Neural progenitor cell (in vitro differentiated cells): ENCODE measurements around the gene C11orf87. TPM values are rescaled to one million over a fixed set of nuclear protein-coding genes. Genes with fewer than 3 reads are reported as not detected.

ENCODE experiments used
- DNase-seq: peaks from one replicate; pipeline ENCODE4 v3.0.0-alpha.2; 2016; ENCODE audit warnings: low spot score
- H2AFZ ChIP-seq: fragments of 200-600 bp; sonication (generic); replicated peaks from 2 replicates; pipeline ENCODE4 v1.6.1; 2016; ENCODE audit warnings: antibody characterized with exemption
- H3F3A ChIP-seq: fragments of 200-600 bp; sonication (generic); 2 replicates; pipeline ENCODE4 v1.6.1; 2016; ENCODE audit warnings: antibody characterized with exemption, low read depth
- H3K27ac ChIP-seq: fragments of 200-600 bp; sonication (generic); 2 replicates; pipeline ENCODE4 v1.5.1; 2016; ENCODE audit warnings: mild to moderate bottlenecking
- H3K27me3 ChIP-seq: fragments of 200-600 bp; sonication (generic); 2 replicates; pipeline ENCODE4 v1.6.1; 2016; ENCODE audit warnings: mild to moderate bottlenecking, moderate library complexity
- H3K36me3 ChIP-seq: fragments of 200-600 bp; sonication (generic); 2 replicates; pipeline ENCODE4 v1.5.1; 2016
- H3K4me1 ChIP-seq: fragments of 200-600 bp; sonication (generic); 2 replicates; pipeline ENCODE4 v1.6.1; 2016; ENCODE audit warnings: mixed run types
- H3K4me2 ChIP-seq: fragments of 200-600 bp; sonication (generic); 2 replicates; pipeline ENCODE4 v1.6.1; 2016
- H3K4me3 ChIP-seq: fragments of 200-600 bp; sonication (generic); 2 replicates; pipeline ENCODE4 v1.5.1; 2016
- H3K79me2 ChIP-seq: fragments of 200-600 bp; sonication (generic); 2 replicates; pipeline ENCODE4 v1.6.1; 2016; ENCODE audit warnings: low read depth
- H3K9ac ChIP-seq: fragments of 200-600 bp; sonication (generic); 2 replicates; pipeline ENCODE4 v1.6.1; 2016
- H3K9me3 ChIP-seq: fragments of 200-600 bp; sonication (generic); 2 replicates; pipeline ENCODE4 v1.5.1; 2016; ENCODE audit warnings: low read depth
- H4K20me1 ChIP-seq: fragments of 200-600 bp; sonication (generic); 2 replicates; pipeline ENCODE4 v1.6.1; 2016; ENCODE audit warnings: low read depth
- H3K27ac Mint-ChIP-seq: 3 replicates; pipeline ENCODE4 v1.8.0; 2021; ENCODE audit warnings: mixed read lengths
- H3K27me3 Mint-ChIP-seq: 2 replicates; pipeline ENCODE4 v1.8.0; 2022; ENCODE audit warnings: low read depth, mild to moderate bottlenecking, inconsistent platforms, moderate library complexity, mixed read lengths; ENCODE audit not compliant: insufficient read depth
- H3K36me3 Mint-ChIP-seq: 3 replicates; pipeline ENCODE4 v1.8.0; 2021; ENCODE audit warnings: mixed read lengths
- H3K4me1 Mint-ChIP-seq: 3 replicates; pipeline ENCODE4 v1.8.0; 2021; ENCODE audit warnings: mixed read lengths
- H3K4me3 Mint-ChIP-seq: 3 replicates; pipeline ENCODE4 v1.8.0; 2021; ENCODE audit warnings: mild to moderate bottlenecking, moderate library complexity, mixed read lengths
- H3K9me3 Mint-ChIP-seq: 3 replicates; pipeline ENCODE4 v1.8.0; 2020; ENCODE audit warnings: mixed read lengths
- CTCF ChIP-seq: fragments of 200-600 bp; sonication (generic); IDR thresholded peaks from 2 replicates; pipeline ENCODE4 v1.5.1; 2017; ENCODE audit warnings: antibody characterized with exemption, mild to moderate bottlenecking
- EZH2 ChIP-seq: fragments of 200-600 bp; sonication (generic); IDR thresholded peaks from 2 replicates; pipeline ENCODE4 v1.6.1; 2017; ENCODE audit warnings: antibody characterized with exemption, mild to moderate bottlenecking, moderate library complexity
- EZH2phosphoT487 ChIP-seq: fragments of 200-600 bp; sonication (generic); IDR thresholded peaks from 2 replicates; pipeline ENCODE4 v1.6.1; 2017; ENCODE audit warnings: antibody characterized with exemption
- total RNA-seq: library from RNA; depleted of rRNA; stranded (reverse); fragments of >200 nt; gene quantifications from 2 replicates; pipeline ENCODE4 v1.2.3, GENCODE V29; 2015; ENCODE audit warnings: low replicate concordance

The C11orf87 gene
- total RNA-seq, 1 donor from 2014 or later: not detected

GRCh38 chr11:109422870-109423465 lies 978 bp downstream of the C11orf87 start:
- H4K20me1 ChIP-seq: peaks cover 27% of the 10 kb centered on the region
- H3K79me2 ChIP-seq: no peaks in the 10 kb centered on the region
- peak overlapping the region; percentile 88 for H3K4me3 Mint-ChIP-seq
- peaks cover 86% of the 10 kb centered on the region for H3K27me3 ChIP-seq
- H3K4me3 ChIP-seq: peak overlapping the region; percentile 69
- no peaks in the 10 kb centered on the region for H3K9me3 ChIP-seq
- H3K27ac Mint-ChIP-seq: no peak overlapping the region
- peak; percentile 54 for DNase-seq
- no peak overlapping the region for H3K27ac ChIP-seq
- H3K4me1 ChIP-seq: peaks cover 9% of the 10 kb centered on the region
- no peak for TF ChIP-seq CTCF
- peak; percentile 80 for TF ChIP-seq EZH2
- TF ChIP-seq EZH2phosphoT487: peak; percentile 67
- no peaks in the 10 kb centered on the region for H3K36me3 ChIP-seq
- peak overlapping the region; percentile 92 for H2AFZ ChIP-seq
- H3K27me3 Mint-ChIP-seq: peaks cover 37% of the 10 kb centered on the region
- peaks cover 9% of the 10 kb centered on the region for H3K4me1 Mint-ChIP-seq
- peak overlapping the region; percentile 87 for H3K4me2 ChIP-seq
- peaks cover 3% of the 10 kb centered on the region for H3F3A ChIP-seq
- no peaks in the 10 kb centered on the region for H3K36me3 Mint-ChIP-seq
- H3K9ac ChIP-seq: no peak overlapping the region
- H3K9me3 Mint-ChIP-seq: no peaks in the 10 kb centered on the region

GRCh38 chr11:109423466-109424190 lies 1.6 kb downstream of the C11orf87 start:
- Histone ChIP-seq H3K4me2 (peak overlapping the region; percentile 87), H3K9ac (no peak overlapping the region), H4K20me1 (peaks cover 27% of the 10 kb centered on the region), H3K36me3 (no peaks in the 10 kb centered on the region), H3K27me3 (peaks cover 83% of the 10 kb centered on the region), H3K9me3 (no peaks in the 10 kb centered on the region), H3K79me2 (no peaks in the 10 kb centered on the region), H3F3A (peaks cover 3% of the 10 kb centered on the region), H3K27ac (no peak overlapping the region), H3K4me1 (peaks cover 9% of the 10 kb centered on the region), H3K4me3 (peak overlapping the region; percentile 69), H2AFZ (peak overlapping the region; percentile 92)
- no peak for TF ChIP-seq CTCF
- TF ChIP-seq EZH2: peak; percentile 65
- peak; percentile 27 for TF ChIP-seq EZH2phosphoT487
- H3K27me3 Mint-ChIP-seq: peaks cover 37% of the 10 kb centered on the region
- peak overlapping the region; percentile 88 for H3K4me3 Mint-ChIP-seq
- peak; percentile 20 for DNase-seq
- no peaks in the 10 kb centered on the region for H3K9me3 Mint-ChIP-seq
- peaks cover 9% of the 10 kb centered on the region for H3K4me1 Mint-ChIP-seq
- H3K27ac Mint-ChIP-seq: no peak overlapping the region
- H3K36me3 Mint-ChIP-seq: no peaks in the 10 kb centered on the region

DNA sequence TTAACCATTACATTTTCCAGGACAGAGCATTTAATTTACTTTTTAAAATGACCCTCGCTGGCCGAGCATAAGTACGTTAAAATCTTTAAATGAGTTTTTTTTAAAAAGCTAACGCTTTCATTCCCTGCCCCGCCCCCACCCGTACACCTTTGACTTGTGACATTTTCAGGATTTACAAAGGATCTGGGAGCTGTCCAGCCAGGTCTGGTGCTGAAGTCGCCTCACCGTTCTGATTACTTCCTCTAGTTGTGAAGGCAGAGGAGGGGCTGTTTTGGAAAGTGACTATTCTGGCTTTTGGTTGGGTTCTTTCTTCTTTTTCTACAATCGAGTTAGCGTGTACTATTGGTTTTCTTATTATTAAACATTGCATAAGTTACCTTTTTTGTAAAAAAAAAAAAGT lies 2.9 kb downstream of the C11orf87 start:
- H3K27ac ChIP-seq: no peak overlapping the region
- H3F3A ChIP-seq: peaks cover 3% of the 10 kb centered on the region
- peak overlapping the region; percentile 44 for H3K4me3 Mint-ChIP-seq
- H3K4me1 Mint-ChIP-seq: peaks cover 9% of the 10 kb centered on the region
- no peaks in the 10 kb centered on the region for H3K36me3 ChIP-seq
- TF ChIP-seq EZH2phosphoT487 (peak; percentile 48), EZH2 (no peak)
- peak; percentile 83 for DNase-seq
- H3K27me3 ChIP-seq: peaks cover 80% of the 10 kb centered on the region
- H2AFZ ChIP-seq: no peak overlapping the region
- H3K27ac Mint-ChIP-seq: no peak overlapping the region
- peaks cover 37% of the 10 kb centered on the region for H3K27me3 Mint-ChIP-seq
- no peaks in the 10 kb centered on the region for H3K79me2 ChIP-seq
- no peaks in the 10 kb centered on the region for H3K9me3 Mint-ChIP-seq
- H4K20me1 ChIP-seq: peaks cover 27% of the 10 kb centered on the region
- no peak overlapping the region for H3K4me3 ChIP-seq
- H3K36me3 Mint-ChIP-seq: no peaks in the 10 kb centered on the region
- H3K9me3 ChIP-seq: no peaks in the 10 kb centered on the region
- H3K9ac ChIP-seq: no peak overlapping the region
- peaks cover 9% of the 10 kb centered on the region for H3K4me1 ChIP-seq
- no peak overlapping the region for H3K4me2 ChIP-seq

DNA sequence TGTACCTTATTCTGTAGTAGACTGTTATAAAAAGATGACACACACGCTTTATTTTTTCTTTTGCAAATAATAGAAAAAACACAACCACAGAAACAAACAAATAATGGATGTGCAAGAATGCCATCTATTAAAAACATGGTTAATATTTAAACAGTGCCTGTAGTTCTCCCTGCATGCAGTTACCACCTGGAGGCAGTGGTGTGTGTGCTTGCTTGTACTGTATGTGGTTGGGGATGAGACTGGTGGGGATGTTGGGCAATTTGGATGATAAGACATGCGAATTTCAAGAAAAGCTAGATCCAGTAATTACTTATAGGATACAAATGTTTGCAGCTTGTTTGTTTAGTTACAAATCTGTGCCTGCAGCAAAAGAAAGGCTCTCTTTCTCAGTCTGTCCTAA lies 3.6 kb downstream of the C11orf87 start:
- no peak for TF ChIP-seq EZH2
- TF ChIP-seq EZH2phosphoT487: no peak
- TF ChIP-seq CTCF: no peak
- no peak overlapping the region for H2AFZ ChIP-seq
- Mint-ChIP-seq H3K27ac (no peak overlapping the region), H3K4me3 (no peak overlapping the region), H3K27me3 (peaks cover 37% of the 10 kb centered on the region), H3K9me3 (no peaks in the 10 kb centered on the region), H3K4me1 (peaks cover 9% of the 10 kb centered on the region), H3K36me3 (no peaks in the 10 kb centered on the region)
- no peaks in the 10 kb centered on the region for H3K9me3 ChIP-seq
- peaks cover 27% of the 10 kb centered on the region for H4K20me1 ChIP-seq
- H3K9ac ChIP-seq: no peak overlapping the region
- DNase-seq: no peak
- H3K4me1 ChIP-seq: peaks cover 9% of the 10 kb centered on the region
- H3K79me2 ChIP-seq: no peaks in the 10 kb centered on the region
- H3K27me3 ChIP-seq: peaks cover 78% of the 10 kb centered on the region
- peaks cover 3% of the 10 kb centered on the region for H3F3A ChIP-seq
- no peak overlapping the region for H3K4me3 ChIP-seq
- no peak overlapping the region for H3K4me2 ChIP-seq
- no peaks in the 10 kb centered on the region for H3K36me3 ChIP-seq
- H3K27ac ChIP-seq: no peak overlapping the region
